ENCODE results near the gene CCDC30.

GRCh38 chr1:42700006-42700405 is 236.9 kb downstream of the CCDC30 start:
- no peak for TF ChIP-seq CTCF (IDR thresholded peaks at IDR 0.05)
- TF ChIP-seq POLR2AphosphoS5 (IDR thresholded peaks at IDR 0.05; ENCODE audit: low read depth, low read length) = no peak
- no peak for TF ChIP-seq SIN3A (IDR thresholded peaks at IDR 0.05; ENCODE audit: borderline replicate concordance, insufficient read depth, low read depth, low read length)

Data from Panc1 (cell line).